D341Med (cell line): ENCODE results near the gene PCDHA1.

ENCODE experiments used
- DNase-seq: peaks from one replicate; pipeline ENCODE4 v3.0.0; 2012; ENCODE audit warnings: low spot score

Gene PCDHA1

GRCh38 chr5:141042555-141042954, 256.6 kb downstream of the PCDHA1 start:
- no peak for DNase-seq

- no peak for DNase-seq
These were observed 264.9 kb downstream of the PCDHA1 start, which contains the start of gene PCDHB1 for GRCh38 chr5:141050622-141051520. Gene PCDHB1 (plus strand): TSS chr5:141051374. CDS start chr5:141051471, 97 bp downstream.

- DNase-seq: no peak
These were observed 265.6 kb downstream of the PCDHA1 start for GRCh38 chr5:141051521-141051866.
